H9 (cell line): Measurements from ENCODE around the gene SLC26A5. TPM values are rescaled to one million over a fixed set of nuclear protein-coding genes. Genes with fewer than 3 reads are reported as not detected.

Source experiments
- DNase-seq: peaks from one replicate; pipeline ENCODE4 v3.0.0-alpha.2; 2017
- H2AFZ ChIP-seq: one replicate; pipeline ENCODE4 v1.6.1; 2013; ENCODE audit warnings: mild to moderate bottlenecking, low read length, control low read depth, moderate library complexity
- H2AK5ac ChIP-seq: 2 replicates; pipeline ENCODE4 v1.6.1; 2013; ENCODE audit warnings: low read length, control low read depth, mixed read lengths; ENCODE audit not compliant: insufficient read length
- H2BK120ac ChIP-seq: one replicate; pipeline ENCODE4 v1.6.1; 2013; ENCODE audit warnings: low read depth, mild to moderate bottlenecking, low read length, control low read depth, inconsistent platforms; ENCODE audit not compliant: poor library complexity, severe bottlenecking
- H2BK12ac ChIP-seq: 2 replicates; pipeline ENCODE4 v1.6.1; 2013; ENCODE audit warnings: low read length, control low read depth, mixed read lengths, low read depth; ENCODE audit not compliant: insufficient read length
- H2BK15ac ChIP-seq: 2 replicates; pipeline ENCODE4 v1.6.1; 2013; ENCODE audit warnings: low read depth, low read length, control low read depth
- H2BK20ac ChIP-seq: one replicate; pipeline ENCODE4 v1.6.1; 2013; ENCODE audit warnings: low read depth, mild to moderate bottlenecking, low read length, control low read depth, inconsistent platforms; ENCODE audit not compliant: poor library complexity, severe bottlenecking
- H2BK5ac ChIP-seq: 2 replicates; pipeline ENCODE4 v1.6.1; 2013; ENCODE audit warnings: low read length, control low read depth, mixed read lengths; ENCODE audit not compliant: insufficient read length
- H3K14ac ChIP-seq: 2 replicates; pipeline ENCODE4 v1.6.1; 2013; ENCODE audit warnings: low read length, control low read depth; ENCODE audit not compliant: insufficient read depth
- H3K18ac ChIP-seq: 2 replicates; pipeline ENCODE4 v1.6.1; 2013; ENCODE audit warnings: low read depth, mild to moderate bottlenecking, mixed read lengths, low read length, control low read depth; ENCODE audit not compliant: insufficient read length
- H3K23ac ChIP-seq: 2 replicates; pipeline ENCODE4 v1.6.1; 2013; ENCODE audit warnings: low read length, control low read depth, mixed read lengths, low read depth; ENCODE audit not compliant: insufficient read length
- H3K23me2 ChIP-seq: 2 replicates; pipeline ENCODE4 v1.6.1; 2013; ENCODE audit warnings: low read depth, mild to moderate bottlenecking, mixed read lengths, low read length, control low read depth; ENCODE audit not compliant: insufficient read length, poor library complexity, severe bottlenecking
- H3K27ac ChIP-seq: 2 replicates; pipeline ENCODE4 v1.5.1; 2013; ENCODE audit warnings: low read length, control low read depth, mixed read lengths, low read depth; ENCODE audit not compliant: insufficient read length
- H3K27me3 ChIP-seq: 2 replicates; pipeline ENCODE4 v1.6.1; 2013; ENCODE audit warnings: low read length, control low read depth, inconsistent platforms; ENCODE audit not compliant: insufficient read depth
- H3K4ac ChIP-seq: 2 replicates; pipeline ENCODE4 v1.6.1; 2013; ENCODE audit warnings: low read depth, mild to moderate bottlenecking, control low read depth, inconsistent platforms, low read length, moderate library complexity
- H3K4me1 ChIP-seq: 2 replicates; pipeline ENCODE4 v1.6.1; 2013; ENCODE audit warnings: low read length, control low read depth, inconsistent platforms; ENCODE audit not compliant: insufficient read depth
- H3K4me2 ChIP-seq: 2 replicates; pipeline ENCODE4 v1.6.1; 2013; ENCODE audit warnings: low read length, control low read depth, mixed read lengths; ENCODE audit not compliant: insufficient read length, insufficient read depth
- H3K56ac ChIP-seq: 2 replicates; pipeline ENCODE4 v1.6.1; 2013; ENCODE audit warnings: low read depth, mild to moderate bottlenecking, mixed read lengths, low read length, control low read depth; ENCODE audit not compliant: insufficient read length
- H3K79me1 ChIP-seq: 2 replicates; pipeline ENCODE4 v1.6.1; 2013; ENCODE audit warnings: low read depth, mild to moderate bottlenecking, moderate library complexity, low read length, control low read depth, inconsistent platforms; ENCODE audit not compliant: insufficient read depth, poor library complexity, severe bottlenecking
- H3K79me2 ChIP-seq: 2 replicates; pipeline ENCODE4 v1.6.1; 2013; ENCODE audit warnings: low read length, control low read depth, inconsistent platforms; ENCODE audit not compliant: insufficient read depth
- H3K9ac ChIP-seq: 2 replicates; pipeline ENCODE4 v1.6.1; 2013; ENCODE audit warnings: low read length, control low read depth, mixed read lengths; ENCODE audit not compliant: insufficient read length; ENCODE audit errors: extremely low read depth
- H3K9me3 ChIP-seq: one replicate; pipeline ENCODE4 v1.6.1; 2013; ENCODE audit warnings: low read depth, low read length, inconsistent platforms; ENCODE audit not compliant: control insufficient read depth
- H3T11ph ChIP-seq: one replicate; pipeline ENCODE4 v1.6.1; 2013; ENCODE audit warnings: mild to moderate bottlenecking, low read length, control low read depth, inconsistent platforms
- H4K20me1 ChIP-seq: one replicate; pipeline ENCODE4 v1.6.1; 2013; ENCODE audit not compliant: control insufficient read depth, insufficient read length, insufficient read depth
- H4K5ac ChIP-seq: 2 replicates; pipeline ENCODE4 v1.6.1; 2013; ENCODE audit warnings: low read depth, mild to moderate bottlenecking, mixed read lengths, low read length, control low read depth; ENCODE audit not compliant: insufficient read length
- H4K8ac ChIP-seq: replicated peaks from 2 replicates; pipeline ENCODE4 v1.6.1; 2013; ENCODE audit warnings: low read length, control low read depth, mixed read lengths, low read depth; ENCODE audit not compliant: insufficient read length
- H4K91ac ChIP-seq: 2 replicates; pipeline ENCODE4 v1.6.1; 2013; ENCODE audit warnings: low read depth, mild to moderate bottlenecking, moderate library complexity, mixed read lengths, low read length, control low read depth; ENCODE audit not compliant: insufficient read length
- H3K27ac Mint-ChIP-seq, 3 experiments: 2 replicates in 2 of 3; 3 replicates in 1 of 3; pipeline ENCODE4 v1.8.0; 2020 to 2021; ENCODE audit warnings: mixed read lengths in 3 of 3, mild to moderate bottlenecking in 1 of 3, moderate library complexity in 1 of 3
- H3K27me3 Mint-ChIP-seq: 2 replicates; pipeline ENCODE4 v1.8.0; 2021; ENCODE audit warnings: low read depth, mild to moderate bottlenecking, moderate library complexity, mixed read lengths
- H3K36me3 Mint-ChIP-seq, 3 experiments: 2 replicates in 2 of 3; 3 replicates in 1 of 3; pipeline ENCODE4 v1.8.0; 2020 to 2021; ENCODE audit warnings: low read depth in 3 of 3, mixed read lengths in 3 of 3; ENCODE audit not compliant: insufficient read depth in 1 of 3
- H3K4me1 Mint-ChIP-seq, 2 experiments: 2 replicates each; pipeline ENCODE4 v1.8.0; 2020; ENCODE audit warnings: mixed read lengths in 2 of 2
- H3K4me3 Mint-ChIP-seq, 2 experiments: 2 replicates in 1 of 2; 3 replicates in 1 of 2; pipeline ENCODE4 v1.8.0; 2020 to 2021; ENCODE audit warnings: mild to moderate bottlenecking in 2 of 2, mixed read lengths in 2 of 2, moderate library complexity in 1 of 2
- H3K9me3 Mint-ChIP-seq, 2 experiments: 2 replicates in 1 of 2; 3 replicates in 1 of 2; pipeline ENCODE4 v1.8.0; 2020; ENCODE audit warnings: mild to moderate bottlenecking in 2 of 2, mixed read lengths in 2 of 2, moderate library complexity in 1 of 2
- whole genome bisulfite sequencing: extraction: QIAGEN DNeasy Blood & Tissue Kit; methylation state at CpG from one replicate; pipeline ENCODE4 v1.1.7; 2013; ENCODE audit warnings: missing lambda C conversion rate, low lambda C conversion rate, mixed read lengths; ENCODE audit not compliant: insufficient read length; ENCODE audit errors: extremely low coverage; 5-methylcytosine and 5-hydroxymethylcytosine counted together
- total RNA-seq: library from RNA; stranded (reverse); gene quantifications from 2 replicates; pipeline ENCODE4 v1.2.1, GENCODE V29; 2021
- TF ChIP-seq, protein P1 (sequence below): fragments of 200-600 bp; sonication (generic); conservative IDR thresholded peaks from 3 replicates; pipeline ENCODE4 v1.8.0; 2021; ENCODE audit warnings: antibody characterized with exemption, mild to moderate bottlenecking

Gene SLC26A5
- total RNA-seq, 1 experiment from 2014 or later: not detected

GRCh38 chr7:103423467-103424179, 22.4 kb downstream of the SLC26A5 start:
- TF ChIP-seq, protein P1, sequence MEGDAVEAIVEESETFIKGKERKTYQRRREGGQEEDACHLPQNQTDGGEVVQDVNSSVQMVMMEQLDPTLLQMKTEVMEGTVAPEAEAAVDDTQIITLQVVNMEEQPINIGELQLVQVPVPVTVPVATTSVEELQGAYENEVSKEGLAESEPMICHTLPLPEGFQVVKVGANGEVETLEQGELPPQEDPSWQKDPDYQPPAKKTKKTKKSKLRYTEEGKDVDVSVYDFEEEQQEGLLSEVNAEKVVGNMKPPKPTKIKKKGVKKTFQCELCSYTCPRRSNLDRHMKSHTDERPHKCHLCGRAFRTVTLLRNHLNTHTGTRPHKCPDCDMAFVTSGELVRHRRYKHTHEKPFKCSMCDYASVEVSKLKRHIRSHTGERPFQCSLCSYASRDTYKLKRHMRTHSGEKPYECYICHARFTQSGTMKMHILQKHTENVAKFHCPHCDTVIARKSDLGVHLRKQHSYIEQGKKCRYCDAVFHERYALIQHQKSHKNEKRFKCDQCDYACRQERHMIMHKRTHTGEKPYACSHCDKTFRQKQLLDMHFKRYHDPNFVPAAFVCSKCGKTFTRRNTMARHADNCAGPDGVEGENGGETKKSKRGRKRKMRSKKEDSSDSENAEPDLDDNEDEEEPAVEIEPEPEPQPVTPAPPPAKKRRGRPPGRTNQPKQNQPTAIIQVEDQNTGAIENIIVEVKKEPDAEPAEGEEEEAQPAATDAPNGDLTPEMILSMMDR: no peak
- peaks cover 2% of the 10 kb centered on the region in 2 experiments; a peak in 3 of 5 replicates for H3K9me3 Mint-ChIP-seq
- Histone ChIP-seq H3K18ac (no peak overlapping the region), H4K91ac (no peak overlapping the region), H3K4me1 (no peaks in the 10 kb centered on the region), H3K79me1 (no peaks in the 10 kb centered on the region), H4K20me1 (no peaks in the 10 kb centered on the region), H2BK15ac (no peak overlapping the region), H2BK120ac (no peak overlapping the region), H2AFZ (no peak overlapping the region), H3K9ac (no peak overlapping the region), H3K14ac (no peak overlapping the region), H3K9me3 (no peaks in the 10 kb centered on the region), H3K27ac (no peak overlapping the region), H3T11ph (no peak overlapping the region), H2BK12ac (no peak overlapping the region), H2BK20ac (no peak overlapping the region), H3K27me3 (no peaks in the 10 kb centered on the region), H3K23me2 (no peaks in the 10 kb centered on the region), H2BK5ac (no peak overlapping the region), H3K23ac (no peak overlapping the region), H4K8ac (no peak overlapping the region), H3K4ac (no peak overlapping the region), H3K56ac (no peak overlapping the region), H3K4me2 (no peak overlapping the region), H3K79me2 (no peaks in the 10 kb centered on the region), H2AK5ac (no peak overlapping the region), H4K5ac (no peak overlapping the region)
- DNase-seq: no peak
- H3K4me1 Mint-ChIP-seq: no peaks in the 10 kb centered on the region
- H3K27me3 Mint-ChIP-seq: no peaks in the 10 kb centered on the region
- no peak overlapping the region for H3K4me3 Mint-ChIP-seq
- WGBS: no CpG with 5 or more reads among the region's 3 CpGs
- no peak overlapping the region for H3K27ac Mint-ChIP-seq
- H3K36me3 Mint-ChIP-seq: no peaks in the 10 kb centered on the region
